ENCODE results near the gene METTL9. TPM values are rescaled to one million over a fixed set of nuclear protein-coding genes. Genes with fewer than 3 reads are reported as not detected.

Gene METTL9
- total and polyA plus RNA-seq, 2 experiments from 2014 or later = 72.5 to 152 TPM

DNA sequence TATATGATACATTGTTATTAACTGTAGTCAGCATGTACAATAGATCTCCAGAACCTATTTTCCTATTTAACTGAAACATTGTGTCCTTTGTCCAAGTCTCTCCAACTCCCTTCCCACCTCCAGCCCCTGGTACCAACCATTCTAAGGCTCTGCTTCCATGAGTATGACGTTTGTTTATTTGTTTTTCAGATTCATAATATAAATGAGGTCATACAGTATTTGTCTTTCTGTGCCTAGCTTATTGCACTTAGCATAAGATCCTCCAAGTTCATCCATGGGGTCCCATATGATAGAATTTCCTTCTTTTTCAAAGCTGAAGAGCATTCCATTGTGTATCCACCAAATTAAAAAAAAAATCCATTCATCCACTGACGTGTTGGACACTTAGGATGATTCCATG lies 103.8 kb downstream of the METTL9 start:
- Histone ChIP-seq H3K36me3 (ENCODE audit: insufficient read depth) (no peaks in the 10 kb centered on the region), H3F3A (replicated peaks; ENCODE audit: low read depth) (no peaks in the 10 kb centered on the region), H3K4me1 (ENCODE audit: insufficient read depth) (no peaks in the 10 kb centered on the region), H3K79me2 (replicated peaks; ENCODE audit: insufficient read depth) (no peaks in the 10 kb centered on the region), H3K27ac (ENCODE audit: low read depth) (no peak overlapping the region), H3K4me2 (no peak overlapping the region), H4K20me1 (replicated peaks; ENCODE audit: insufficient read depth) (no peaks in the 10 kb centered on the region), H3K9me2 (ENCODE audit: insufficient read depth) (no peaks in the 10 kb centered on the region), H3K27me3 (ENCODE audit: insufficient read depth) (no peaks in the 10 kb centered on the region), H2AFZ (no peak overlapping the region), H3K4me3 (no peak overlapping the region)
- H3K9me3 Mint-ChIP-seq = 0 out of 3 replicates have a peak, but pooled peaks cover 5% of the 10 kb centered on the region
- ATAC-seq = no peak
- no peaks in the 10 kb centered on the region; the same call in 2 of the 3 replicates for H3K36me3 Mint-ChIP-seq (ENCODE audit: low read depth)
- H3K27me3 Mint-ChIP-seq (ENCODE audit: insufficient read depth, low read depth, poor library complexity) = peaks cover 6% of the 10 kb centered on the region
- H3K4me3 Mint-ChIP-seq = no peak overlapping the region
- no peak for DNase-seq (ENCODE audit: low spot score)
- TF ChIP-seq, protein P1, sequence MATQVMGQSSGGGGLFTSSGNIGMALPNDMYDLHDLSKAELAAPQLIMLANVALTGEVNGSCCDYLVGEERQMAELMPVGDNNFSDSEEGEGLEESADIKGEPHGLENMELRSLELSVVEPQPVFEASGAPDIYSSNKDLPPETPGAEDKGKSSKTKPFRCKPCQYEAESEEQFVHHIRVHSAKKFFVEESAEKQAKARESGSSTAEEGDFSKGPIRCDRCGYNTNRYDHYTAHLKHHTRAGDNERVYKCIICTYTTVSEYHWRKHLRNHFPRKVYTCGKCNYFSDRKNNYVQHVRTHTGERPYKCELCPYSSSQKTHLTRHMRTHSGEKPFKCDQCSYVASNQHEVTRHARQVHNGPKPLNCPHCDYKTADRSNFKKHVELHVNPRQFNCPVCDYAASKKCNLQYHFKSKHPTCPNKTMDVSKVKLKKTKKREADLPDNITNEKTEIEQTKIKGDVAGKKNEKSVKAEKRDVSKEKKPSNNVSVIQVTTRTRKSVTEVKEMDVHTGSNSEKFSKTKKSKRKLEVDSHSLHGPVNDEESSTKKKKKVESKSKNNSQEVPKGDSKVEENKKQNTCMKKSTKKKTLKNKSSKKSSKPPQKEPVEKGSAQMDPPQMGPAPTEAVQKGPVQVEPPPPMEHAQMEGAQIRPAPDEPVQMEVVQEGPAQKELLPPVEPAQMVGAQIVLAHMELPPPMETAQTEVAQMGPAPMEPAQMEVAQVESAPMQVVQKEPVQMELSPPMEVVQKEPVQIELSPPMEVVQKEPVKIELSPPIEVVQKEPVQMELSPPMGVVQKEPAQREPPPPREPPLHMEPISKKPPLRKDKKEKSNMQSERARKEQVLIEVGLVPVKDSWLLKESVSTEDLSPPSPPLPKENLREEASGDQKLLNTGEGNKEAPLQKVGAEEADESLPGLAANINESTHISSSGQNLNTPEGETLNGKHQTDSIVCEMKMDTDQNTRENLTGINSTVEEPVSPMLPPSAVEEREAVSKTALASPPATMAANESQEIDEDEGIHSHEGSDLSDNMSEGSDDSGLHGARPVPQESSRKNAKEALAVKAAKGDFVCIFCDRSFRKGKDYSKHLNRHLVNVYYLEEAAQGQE (IDR thresholded peaks at IDR 0.05; ENCODE audit: unreplicated experiment) = no peak
- no peak for TF ChIP-seq CREB1 (CRISPR knock-in tag; IDR thresholded peaks at IDR 0.05; ENCODE audit: low read depth)
- TF ChIP-seq, protein P2, sequence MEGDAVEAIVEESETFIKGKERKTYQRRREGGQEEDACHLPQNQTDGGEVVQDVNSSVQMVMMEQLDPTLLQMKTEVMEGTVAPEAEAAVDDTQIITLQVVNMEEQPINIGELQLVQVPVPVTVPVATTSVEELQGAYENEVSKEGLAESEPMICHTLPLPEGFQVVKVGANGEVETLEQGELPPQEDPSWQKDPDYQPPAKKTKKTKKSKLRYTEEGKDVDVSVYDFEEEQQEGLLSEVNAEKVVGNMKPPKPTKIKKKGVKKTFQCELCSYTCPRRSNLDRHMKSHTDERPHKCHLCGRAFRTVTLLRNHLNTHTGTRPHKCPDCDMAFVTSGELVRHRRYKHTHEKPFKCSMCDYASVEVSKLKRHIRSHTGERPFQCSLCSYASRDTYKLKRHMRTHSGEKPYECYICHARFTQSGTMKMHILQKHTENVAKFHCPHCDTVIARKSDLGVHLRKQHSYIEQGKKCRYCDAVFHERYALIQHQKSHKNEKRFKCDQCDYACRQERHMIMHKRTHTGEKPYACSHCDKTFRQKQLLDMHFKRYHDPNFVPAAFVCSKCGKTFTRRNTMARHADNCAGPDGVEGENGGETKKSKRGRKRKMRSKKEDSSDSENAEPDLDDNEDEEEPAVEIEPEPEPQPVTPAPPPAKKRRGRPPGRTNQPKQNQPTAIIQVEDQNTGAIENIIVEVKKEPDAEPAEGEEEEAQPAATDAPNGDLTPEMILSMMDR (conservative IDR thresholded peaks at IDR 0.05; ENCODE audit: low read depth in 2 of 2) = no peak
- TF ChIP-seq, protein P3, sequence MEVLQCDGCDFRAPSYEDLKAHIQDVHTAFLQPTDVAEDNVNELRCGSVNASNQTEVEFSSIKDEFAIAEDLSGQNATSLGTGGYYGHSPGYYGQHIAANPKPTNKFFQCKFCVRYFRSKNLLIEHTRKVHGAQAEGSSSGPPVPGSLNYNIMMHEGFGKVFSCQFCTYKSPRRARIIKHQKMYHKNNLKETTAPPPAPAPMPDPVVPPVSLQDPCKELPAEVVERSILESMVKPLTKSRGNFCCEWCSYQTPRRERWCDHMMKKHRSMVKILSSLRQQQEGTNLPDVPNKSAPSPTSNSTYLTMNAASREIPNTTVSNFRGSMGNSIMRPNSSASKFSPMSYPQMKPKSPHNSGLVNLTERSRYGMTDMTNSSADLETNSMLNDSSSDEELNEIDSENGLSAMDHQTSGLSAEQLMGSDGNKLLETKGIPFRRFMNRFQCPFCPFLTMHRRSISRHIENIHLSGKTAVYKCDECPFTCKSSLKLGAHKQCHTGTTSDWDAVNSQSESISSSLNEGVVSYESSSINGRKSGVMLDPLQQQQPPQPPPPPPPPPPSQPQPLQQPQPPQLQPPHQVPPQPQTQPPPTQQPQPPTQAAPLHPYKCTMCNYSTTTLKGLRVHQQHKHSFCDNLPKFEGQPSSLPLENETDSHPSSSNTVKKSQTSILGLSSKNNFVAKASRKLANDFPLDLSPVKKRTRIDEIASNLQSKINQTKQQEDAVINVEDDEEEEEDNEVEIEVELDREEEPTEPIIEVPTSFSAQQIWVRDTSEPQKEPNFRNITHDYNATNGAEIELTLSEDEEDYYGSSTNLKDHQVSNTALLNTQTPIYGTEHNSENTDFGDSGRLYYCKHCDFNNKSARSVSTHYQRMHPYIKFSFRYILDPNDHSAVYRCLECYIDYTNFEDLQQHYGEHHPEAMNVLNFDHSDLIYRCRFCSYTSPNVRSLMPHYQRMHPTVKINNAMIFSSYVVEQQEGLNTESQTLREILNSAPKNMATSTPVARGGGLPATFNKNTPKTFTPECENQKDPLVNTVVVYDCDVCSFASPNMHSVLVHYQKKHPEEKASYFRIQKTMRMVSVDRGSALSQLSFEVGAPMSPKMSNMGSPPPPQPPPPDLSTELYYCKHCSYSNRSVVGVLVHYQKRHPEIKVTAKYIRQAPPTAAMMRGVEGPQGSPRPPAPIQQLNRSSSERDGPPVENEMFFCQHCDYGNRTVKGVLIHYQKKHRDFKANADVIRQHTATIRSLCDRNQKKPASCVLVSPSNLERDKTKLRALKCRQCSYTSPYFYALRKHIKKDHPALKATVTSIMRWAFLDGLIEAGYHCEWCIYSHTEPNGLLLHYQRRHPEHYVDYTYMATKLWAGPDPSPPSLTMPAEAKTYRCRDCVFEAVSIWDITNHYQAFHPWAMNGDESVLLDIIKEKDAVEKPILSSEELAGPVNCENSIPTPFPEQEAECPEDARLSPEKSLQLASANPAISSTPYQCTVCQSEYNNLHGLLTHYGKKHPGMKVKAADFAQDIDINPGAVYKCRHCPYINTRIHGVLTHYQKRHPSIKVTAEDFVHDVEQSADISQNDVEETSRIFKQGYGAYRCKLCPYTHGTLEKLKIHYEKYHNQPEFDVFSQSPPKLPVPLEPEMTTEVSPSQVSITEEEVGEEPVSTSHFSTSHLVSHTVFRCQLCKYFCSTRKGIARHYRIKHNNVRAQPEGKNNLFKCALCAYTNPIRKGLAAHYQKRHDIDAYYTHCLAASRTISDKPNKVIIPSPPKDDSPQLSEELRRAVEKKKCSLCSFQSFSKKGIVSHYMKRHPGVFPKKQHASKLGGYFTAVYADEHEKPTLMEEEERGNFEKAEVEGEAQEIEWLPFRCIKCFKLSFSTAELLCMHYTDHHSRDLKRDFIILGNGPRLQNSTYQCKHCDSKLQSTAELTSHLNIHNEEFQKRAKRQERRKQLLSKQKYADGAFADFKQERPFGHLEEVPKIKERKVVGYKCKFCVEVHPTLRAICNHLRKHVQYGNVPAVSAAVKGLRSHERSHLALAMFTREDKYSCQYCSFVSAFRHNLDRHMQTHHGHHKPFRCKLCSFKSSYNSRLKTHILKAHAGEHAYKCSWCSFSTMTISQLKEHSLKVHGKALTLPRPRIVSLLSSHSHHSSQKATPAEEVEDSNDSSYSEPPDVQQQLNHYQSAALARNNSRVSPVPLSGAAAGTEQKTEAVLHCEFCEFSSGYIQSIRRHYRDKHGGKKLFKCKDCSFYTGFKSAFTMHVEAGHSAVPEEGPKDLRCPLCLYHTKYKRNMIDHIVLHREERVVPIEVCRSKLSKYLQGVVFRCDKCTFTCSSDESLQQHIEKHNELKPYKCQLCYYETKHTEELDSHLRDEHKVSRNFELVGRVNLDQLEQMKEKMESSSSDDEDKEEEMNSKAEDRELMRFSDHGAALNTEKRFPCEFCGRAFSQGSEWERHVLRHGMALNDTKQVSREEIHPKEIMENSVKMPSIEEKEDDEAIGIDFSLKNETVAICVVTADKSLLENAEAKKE (CRISPR knock-in tag; IDR thresholded peaks at IDR 0.05) = no peak
- TF ChIP-seq, protein P4, sequence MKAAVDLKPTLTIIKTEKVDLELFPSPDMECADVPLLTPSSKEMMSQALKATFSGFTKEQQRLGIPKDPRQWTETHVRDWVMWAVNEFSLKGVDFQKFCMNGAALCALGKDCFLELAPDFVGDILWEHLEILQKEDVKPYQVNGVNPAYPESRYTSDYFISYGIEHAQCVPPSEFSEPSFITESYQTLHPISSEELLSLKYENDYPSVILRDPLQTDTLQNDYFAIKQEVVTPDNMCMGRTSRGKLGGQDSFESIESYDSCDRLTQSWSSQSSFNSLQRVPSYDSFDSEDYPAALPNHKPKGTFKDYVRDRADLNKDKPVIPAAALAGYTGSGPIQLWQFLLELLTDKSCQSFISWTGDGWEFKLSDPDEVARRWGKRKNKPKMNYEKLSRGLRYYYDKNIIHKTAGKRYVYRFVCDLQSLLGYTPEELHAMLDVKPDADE (IDR thresholded peaks at IDR 0.05) = no peak
- H3K4me1 Mint-ChIP-seq = peaks cover 4% of the 10 kb centered on the region; the same call in 2 of the 3 replicates
- H3K27ac Mint-ChIP-seq = no peak overlapping the region

Data from GM23338 (cell line).